ENCODE data around the gene H6PD. TPM values are rescaled to one million over a fixed set of nuclear protein-coding genes. Genes with fewer than 3 reads are reported as not detected.

Gene H6PD
- total and polyA plus RNA-seq, 4 donors, result 28.9 to 134 (median 56.8) TPM

DNA sequence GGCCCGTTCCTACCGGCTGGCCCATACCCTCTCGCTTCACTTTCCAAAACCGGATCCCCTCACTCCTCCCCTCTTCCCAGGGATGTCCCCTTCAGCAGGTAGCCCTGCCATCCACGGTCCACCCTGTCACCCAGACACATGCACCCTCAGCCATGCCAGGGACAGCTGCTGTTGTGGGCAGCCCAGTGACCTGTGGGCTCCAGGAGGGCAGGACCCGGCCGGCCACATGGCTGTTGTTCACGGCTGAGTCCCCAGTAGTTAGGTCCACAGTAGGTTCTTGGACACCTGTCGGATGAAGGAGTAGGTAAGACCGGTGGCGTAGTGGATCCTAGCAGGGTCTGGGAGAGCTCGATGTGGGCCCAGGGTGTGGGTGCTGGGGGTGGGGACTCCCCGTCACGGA, 70.6 kb downstream of the H6PD start:
- no peak for DNase-seq (ENCODE audit: low spot score)
- Histone ChIP-seq H3K36me3 (ENCODE audit: control insufficient read depth in 4 of 4, insufficient read depth in 3 of 4, low read depth in 1 of 4, low read length in 3 of 4) (peaks cover 0 to 6% (median 0%) of the 10 kb centered on the region in 4 donors), H3K9me3 (ENCODE audit: control insufficient read depth in 4 of 4, low read length in 3 of 4) (no peaks in the 10 kb centered on the region), H3K4me3 (ENCODE audit: low read depth in 1 of 3, low read length in 3 of 3) (no peak overlapping the region), H3K27ac (ENCODE audit: low read depth in 1 of 2, low read length in 2 of 2) (no peak overlapping the region), H3K9ac (ENCODE audit: low read depth in 1 of 2, low read length in 2 of 2) (no peak overlapping the region), H3K4me1 (ENCODE audit: control insufficient read depth in 4 of 4, insufficient read depth in 4 of 4, low read length in 3 of 4) (peaks cover 0 to under 1% (median 0%) of the 10 kb centered on the region in 4 donors), H3K27me3 (ENCODE audit: control insufficient read depth in 4 of 4, insufficient read depth in 4 of 4, low read length in 3 of 4) (no peaks in the 10 kb centered on the region)
- TF ChIP-seq FOXA1 (IDR thresholded peaks at IDR 0.05) (no peak), RXRA (IDR thresholded peaks at IDR 0.05) (no peak), EGR1 (IDR thresholded peaks at IDR 0.05; ENCODE audit: low read depth in 2 of 2) (no peak), JUND (IDR thresholded peaks at IDR 0.05) (no peak), GABPA (IDR thresholded peaks at IDR 0.05 in 1 of 2, conservative IDR thresholded peaks at IDR 0.05 in 1 of 2) (no peak)
- TF ChIP-seq, protein P1, sequence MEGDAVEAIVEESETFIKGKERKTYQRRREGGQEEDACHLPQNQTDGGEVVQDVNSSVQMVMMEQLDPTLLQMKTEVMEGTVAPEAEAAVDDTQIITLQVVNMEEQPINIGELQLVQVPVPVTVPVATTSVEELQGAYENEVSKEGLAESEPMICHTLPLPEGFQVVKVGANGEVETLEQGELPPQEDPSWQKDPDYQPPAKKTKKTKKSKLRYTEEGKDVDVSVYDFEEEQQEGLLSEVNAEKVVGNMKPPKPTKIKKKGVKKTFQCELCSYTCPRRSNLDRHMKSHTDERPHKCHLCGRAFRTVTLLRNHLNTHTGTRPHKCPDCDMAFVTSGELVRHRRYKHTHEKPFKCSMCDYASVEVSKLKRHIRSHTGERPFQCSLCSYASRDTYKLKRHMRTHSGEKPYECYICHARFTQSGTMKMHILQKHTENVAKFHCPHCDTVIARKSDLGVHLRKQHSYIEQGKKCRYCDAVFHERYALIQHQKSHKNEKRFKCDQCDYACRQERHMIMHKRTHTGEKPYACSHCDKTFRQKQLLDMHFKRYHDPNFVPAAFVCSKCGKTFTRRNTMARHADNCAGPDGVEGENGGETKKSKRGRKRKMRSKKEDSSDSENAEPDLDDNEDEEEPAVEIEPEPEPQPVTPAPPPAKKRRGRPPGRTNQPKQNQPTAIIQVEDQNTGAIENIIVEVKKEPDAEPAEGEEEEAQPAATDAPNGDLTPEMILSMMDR (IDR thresholded peaks at IDR 0.05; ENCODE audit: low read depth, low read length, missing input control), result no peak
- TF ChIP-seq, protein P2, sequence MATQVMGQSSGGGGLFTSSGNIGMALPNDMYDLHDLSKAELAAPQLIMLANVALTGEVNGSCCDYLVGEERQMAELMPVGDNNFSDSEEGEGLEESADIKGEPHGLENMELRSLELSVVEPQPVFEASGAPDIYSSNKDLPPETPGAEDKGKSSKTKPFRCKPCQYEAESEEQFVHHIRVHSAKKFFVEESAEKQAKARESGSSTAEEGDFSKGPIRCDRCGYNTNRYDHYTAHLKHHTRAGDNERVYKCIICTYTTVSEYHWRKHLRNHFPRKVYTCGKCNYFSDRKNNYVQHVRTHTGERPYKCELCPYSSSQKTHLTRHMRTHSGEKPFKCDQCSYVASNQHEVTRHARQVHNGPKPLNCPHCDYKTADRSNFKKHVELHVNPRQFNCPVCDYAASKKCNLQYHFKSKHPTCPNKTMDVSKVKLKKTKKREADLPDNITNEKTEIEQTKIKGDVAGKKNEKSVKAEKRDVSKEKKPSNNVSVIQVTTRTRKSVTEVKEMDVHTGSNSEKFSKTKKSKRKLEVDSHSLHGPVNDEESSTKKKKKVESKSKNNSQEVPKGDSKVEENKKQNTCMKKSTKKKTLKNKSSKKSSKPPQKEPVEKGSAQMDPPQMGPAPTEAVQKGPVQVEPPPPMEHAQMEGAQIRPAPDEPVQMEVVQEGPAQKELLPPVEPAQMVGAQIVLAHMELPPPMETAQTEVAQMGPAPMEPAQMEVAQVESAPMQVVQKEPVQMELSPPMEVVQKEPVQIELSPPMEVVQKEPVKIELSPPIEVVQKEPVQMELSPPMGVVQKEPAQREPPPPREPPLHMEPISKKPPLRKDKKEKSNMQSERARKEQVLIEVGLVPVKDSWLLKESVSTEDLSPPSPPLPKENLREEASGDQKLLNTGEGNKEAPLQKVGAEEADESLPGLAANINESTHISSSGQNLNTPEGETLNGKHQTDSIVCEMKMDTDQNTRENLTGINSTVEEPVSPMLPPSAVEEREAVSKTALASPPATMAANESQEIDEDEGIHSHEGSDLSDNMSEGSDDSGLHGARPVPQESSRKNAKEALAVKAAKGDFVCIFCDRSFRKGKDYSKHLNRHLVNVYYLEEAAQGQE (IDR thresholded peaks at IDR 0.05), result no peak
- TF ChIP-seq, protein P3, sequence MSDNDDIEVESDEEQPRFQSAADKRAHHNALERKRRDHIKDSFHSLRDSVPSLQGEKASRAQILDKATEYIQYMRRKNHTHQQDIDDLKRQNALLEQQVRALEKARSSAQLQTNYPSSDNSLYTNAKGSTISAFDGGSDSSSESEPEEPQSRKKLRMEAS (IDR thresholded peaks at IDR 0.05), result no peak
- WGBS, result 95% methylated on average over 14 of the region's 14 CpGs

DNA sequence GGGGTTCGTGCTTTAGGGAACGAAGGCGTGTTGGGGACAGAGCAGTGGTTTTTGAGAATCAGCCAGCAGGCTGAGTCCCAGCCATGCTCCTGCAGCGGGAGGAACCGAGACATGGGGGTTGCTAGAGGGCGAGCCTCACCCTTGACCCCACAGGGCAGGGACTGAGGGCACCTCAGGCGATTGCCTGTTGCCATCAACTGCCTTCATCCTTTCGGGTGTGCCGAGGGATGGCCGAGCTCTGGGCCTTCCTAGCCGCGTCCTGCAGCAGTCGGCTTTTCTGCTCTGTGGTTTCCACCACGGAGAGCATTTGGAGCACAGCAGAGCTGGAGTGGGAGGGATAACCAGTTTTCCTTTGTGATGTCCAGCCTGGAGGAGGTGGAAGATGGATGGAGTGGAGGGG, 71.4 kb downstream of the H6PD start:
- Histone ChIP-seq H3K36me3 (ENCODE audit: control insufficient read depth in 4 of 4, insufficient read depth in 3 of 4, low read depth in 1 of 4, low read length in 3 of 4) (peaks cover 0 to 4% (median 0%) of the 10 kb centered on the region in 4 donors), H3K27ac (ENCODE audit: low read depth in 1 of 2, low read length in 2 of 2) (no peak overlapping the region), H3K9ac (ENCODE audit: low read depth in 1 of 2, low read length in 2 of 2) (no peak overlapping the region), H3K27me3 (ENCODE audit: control insufficient read depth in 4 of 4, insufficient read depth in 4 of 4, low read length in 3 of 4) (no peaks in the 10 kb centered on the region), H3K4me3 (ENCODE audit: low read depth in 1 of 3, low read length in 3 of 3) (no peak overlapping the region), H3K9me3 (ENCODE audit: control insufficient read depth in 4 of 4, low read length in 3 of 4) (no peaks in the 10 kb centered on the region), H3K4me1 (ENCODE audit: control insufficient read depth in 4 of 4, insufficient read depth in 4 of 4, low read length in 3 of 4) (no peaks in the 10 kb centered on the region)
- TF ChIP-seq JUND (IDR thresholded peaks at IDR 0.05) (no peak), FOXA2 (IDR thresholded peaks at IDR 0.05) (no peak), YY1 (IDR thresholded peaks at IDR 0.05) (no peak), FOXA1 (IDR thresholded peaks at IDR 0.05) (no peak), EGR1 (IDR thresholded peaks at IDR 0.05; ENCODE audit: low read depth in 2 of 2) (no peak), GABPA (IDR thresholded peaks at IDR 0.05 in 1 of 2, conservative IDR thresholded peaks at IDR 0.05 in 1 of 2) (no peak), SP1 (IDR thresholded peaks at IDR 0.05) (no peak), HNF4G (IDR thresholded peaks at IDR 0.05) (no peak), TAF1 (conservative IDR thresholded peaks at IDR 0.05) (no peak), NR2F2 (IDR thresholded peaks at IDR 0.05) (no peak), RXRA (IDR thresholded peaks at IDR 0.05) (no peak)
- TF ChIP-seq, protein P2 (IDR thresholded peaks at IDR 0.05), result no peak
- TF ChIP-seq, protein P1 (IDR thresholded peaks at IDR 0.05; ENCODE audit: low read depth, low read length, missing input control), result no peak
- TF ChIP-seq, protein P3 (IDR thresholded peaks at IDR 0.05), result no peak
- TF ChIP-seq, protein P4, sequence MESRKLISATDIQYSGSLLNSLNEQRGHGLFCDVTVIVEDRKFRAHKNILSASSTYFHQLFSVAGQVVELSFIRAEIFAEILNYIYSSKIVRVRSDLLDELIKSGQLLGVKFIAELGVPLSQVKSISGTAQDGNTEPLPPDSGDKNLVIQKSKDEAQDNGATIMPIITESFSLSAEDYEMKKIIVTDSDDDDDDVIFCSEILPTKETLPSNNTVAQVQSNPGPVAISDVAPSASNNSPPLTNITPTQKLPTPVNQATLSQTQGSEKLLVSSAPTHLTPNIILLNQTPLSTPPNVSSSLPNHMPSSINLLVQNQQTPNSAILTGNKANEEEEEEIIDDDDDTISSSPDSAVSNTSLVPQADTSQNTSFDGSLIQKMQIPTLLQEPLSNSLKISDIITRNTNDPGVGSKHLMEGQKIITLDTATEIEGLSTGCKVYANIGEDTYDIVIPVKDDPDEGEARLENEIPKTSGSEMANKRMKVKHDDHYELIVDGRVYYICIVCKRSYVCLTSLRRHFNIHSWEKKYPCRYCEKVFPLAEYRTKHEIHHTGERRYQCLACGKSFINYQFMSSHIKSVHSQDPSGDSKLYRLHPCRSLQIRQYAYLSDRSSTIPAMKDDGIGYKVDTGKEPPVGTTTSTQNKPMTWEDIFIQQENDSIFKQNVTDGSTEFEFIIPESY (IDR thresholded peaks at IDR 0.05), result no peak
- 87% methylated on average over 14 of the region's 14 CpGs for WGBS
- no peak for DNase-seq (ENCODE audit: low spot score)

Data from liver (tissue), 9 donors.